HepG2 (cell line): ENCODE measurements around the gene DGKD. TPM values are rescaled to one million over a fixed set of nuclear protein-coding genes. Genes with fewer than 3 reads are reported as not detected.

Source experiments
- BATF2 ChIP-seq: sonication (generic); formaldehyde crosslinking; IDR thresholded peaks from 2 replicates; pipeline ENCODE4 v1.8.0; 2022; ENCODE audit warnings: mild to moderate bottlenecking, missing genetic modification reagents, moderate library complexity
- CAMTA2 ChIP-seq: sonication (generic); formaldehyde crosslinking; IDR thresholded peaks from 2 replicates; pipeline ENCODE4 v1.4.0; 2020; ENCODE audit warnings: mild to moderate bottlenecking, missing genetic modification reagents, borderline replicate concordance
- CREM ChIP-seq, 2 experiments: sonication (generic) in 1 of 2; formaldehyde crosslinking in 1 of 2; IDR thresholded peaks; 2 replicates each; pipeline versions ENCODE4 v1.4.0 to v1.6.1; 2016 to 2020; ENCODE audit warnings: antibody characterized with exemption in 1 of 2, mild to moderate bottlenecking in 1 of 2, missing genetic modification reagents in 1 of 2
- CSRNP2 ChIP-seq: sonication (generic); formaldehyde crosslinking; conservative IDR thresholded peaks from 2 replicates; pipeline ENCODE4 v1.8.0; 2022; ENCODE audit warnings: low read depth, missing genetic modification reagents
- FOXP1 ChIP-seq, 2 experiments: fragments of 450-650 bp in 1 of 2; IDR thresholded peaks; 2 replicates each; pipeline ENCODE4 v1.6.1; 2017 to 2018; ENCODE audit warnings: antibody characterized with exemption in 1 of 2
- GMEB1 ChIP-seq: sonication (generic); formaldehyde crosslinking; IDR thresholded peaks from 2 replicates; pipeline ENCODE4 v1.5.1; 2020; ENCODE audit warnings: missing genetic modification reagents, mild to moderate bottlenecking, borderline replicate concordance
- KDM4B ChIP-seq: sonication (generic); formaldehyde crosslinking; IDR thresholded peaks from 2 replicates; pipeline ENCODE4 v1.4.0; 2020; ENCODE audit warnings: missing genetic modification reagents
- MAX ChIP-seq: IDR thresholded peaks from 2 replicates; pipeline ENCODE4 v1.6.1; 2012; ENCODE audit warnings: inconsistent platforms
- MXD1 ChIP-seq: sonication (generic); formaldehyde crosslinking; IDR thresholded peaks from 2 replicates; pipeline ENCODE4 v1.4.0; 2020; ENCODE audit warnings: mild to moderate bottlenecking, missing genetic modification reagents
- NFE2 ChIP-seq: sonication (generic); formaldehyde crosslinking; IDR thresholded peaks from 2 replicates; pipeline ENCODE4 v1.4.0; 2020; ENCODE audit warnings: missing genetic modification reagents
- NONO ChIP-seq, 2 experiments: fragments of 450-650 bp in 1 of 2; sonication (generic) in 1 of 2; formaldehyde crosslinking in 1 of 2; IDR thresholded peaks in 1 of 2; conservative IDR thresholded peaks in 1 of 2; 2 replicates each; pipeline versions ENCODE4 v1.6.1 to v1.8.0; 2017 to 2022; ENCODE audit warnings: mild to moderate bottlenecking in 1 of 2, missing genetic modification reagents in 1 of 2, moderate library complexity in 1 of 2
- PAF1 ChIP-seq: IDR thresholded peaks from 2 replicates; pipeline ENCODE4 v1.6.1; 2016; ENCODE audit warnings: missing genetic modification reagents, missing compliant biosample characterization
- PPARG ChIP-seq: conservative IDR thresholded peaks from 2 replicates; pipeline ENCODE4 v1.6.1; 2016; ENCODE audit warnings: missing biosample characterization, missing genetic modification reagents
- SMAD1 ChIP-seq: sonication (generic); formaldehyde crosslinking; IDR thresholded peaks from 2 replicates; pipeline ENCODE4 v1.4.0; 2020; ENCODE audit warnings: missing genetic modification reagents, low read depth, mild to moderate bottlenecking, borderline replicate concordance
- STAG1 ChIP-seq: sonication (generic); formaldehyde crosslinking; IDR thresholded peaks from 2 replicates; pipeline ENCODE4 v1.4.0; 2020; ENCODE audit warnings: missing genetic modification reagents
- TOE1 ChIP-seq: sonication (generic); formaldehyde crosslinking; IDR thresholded peaks from 2 replicates; pipeline ENCODE4 v1.4.0; 2020; ENCODE audit warnings: mild to moderate bottlenecking, missing genetic modification reagents
- XBP1 ChIP-seq: sonication (generic); formaldehyde crosslinking; IDR thresholded peaks from 2 replicates; pipeline ENCODE4 v1.5.0; 2020; ENCODE audit warnings: missing genetic modification reagents
- XRCC5 ChIP-seq: fragments of 200-400 bp; formaldehyde crosslinking; optimal IDR thresholded peaks from 2 replicates; pipeline ENCODE3; 2017; ENCODE audit warnings: mild to moderate bottlenecking, low read length
- ZKSCAN8 ChIP-seq: IDR thresholded peaks from 2 replicates; pipeline ENCODE4 v1.6.1; 2016; ENCODE audit warnings: borderline replicate concordance, missing genetic modification reagents, missing compliant biosample characterization
- ZNF276 ChIP-seq: sonication (generic); formaldehyde crosslinking; IDR thresholded peaks from 2 replicates; pipeline ENCODE4 v1.4.0; 2020; ENCODE audit warnings: mild to moderate bottlenecking, low read depth, missing genetic modification reagents
- ZNF30 ChIP-seq: sonication (generic); formaldehyde crosslinking; IDR thresholded peaks from 2 replicates; pipeline ENCODE4 v1.5.0; 2020; ENCODE audit warnings: mild to moderate bottlenecking, missing genetic modification reagents
- ZNF570 ChIP-seq: sonication (generic); formaldehyde crosslinking; IDR thresholded peaks from 2 replicates; pipeline ENCODE4 v1.4.0; 2020; ENCODE audit warnings: mild to moderate bottlenecking, missing genetic modification reagents, borderline replicate concordance
- ZNF83 ChIP-seq: sonication (generic); formaldehyde crosslinking; IDR thresholded peaks from 2 replicates; pipeline ENCODE4 v1.4.0; 2020; ENCODE audit warnings: missing genetic modification reagents, mild to moderate bottlenecking, borderline replicate concordance
- polyA plus RNA-seq, 8 experiments: library from polyadenylated mRNA; depleted of rRNA in 3 of 8; stranded (reverse) in 7 of 8; unstranded in 1 of 8; fragments of >200 nt; fragmentation: Illumina TruSeq in 4 of 8; extraction: Trizol in 4 of 8; gene quantifications; 2 replicates each; pipeline versions ENCODE4 v1.2.1 to v1.2.3, GENCODE V29; 2011 to 2016; ENCODE audit warnings: low read depth in 4 of 8, missing spikeins in 1 of 8, mixed read lengths in 1 of 8; ENCODE audit not compliant: insufficient read depth in 1 of 8
- total RNA-seq, 5 experiments: library from RNA; depleted of rRNA; stranded (reverse); fragments of >200 nt; fragmentation: Illumina TruSeq; extraction: Trizol; gene quantifications; 2 replicates each; pipeline ENCODE4 v1.2.3, GENCODE V29; 2016; ENCODE audit warnings: low read depth in 1 of 5

DGKD gene
- total and polyA plus RNA-seq, 2 of the 13 experiments (the other 11 are each of a cell fraction or from before 2014, with no cell fraction given): 24.5 to 33.2 TPM

- TF ChIP-seq BATF2 (CRISPR knock-in tag) (no peak), XRCC5 (no peak), FOXP1 (IDR thresholded peaks at IDR 0.05) (no peak), FOXP1 (CRISPR knock-in tag; IDR thresholded peaks at IDR 0.05) (no peak), PAF1 (CRISPR knock-in tag) (no peak), ZNF30 (CRISPR knock-in tag) (no peak), KDM4B (CRISPR knock-in tag) (no peak), TOE1 (no peak), NFE2 (no peak), ZNF276 (CRISPR knock-in tag) (no peak), ZKSCAN8 (CRISPR knock-in tag) (no peak), ZNF570 (CRISPR knock-in tag) (no peak), CREM (IDR thresholded peaks at IDR 0.05) (0 out of 2 replicates have a peak, but pooled peaks have one; percentile 53), CREM (CRISPR knock-in tag; IDR thresholded peaks at IDR 0.05) (no peak), CSRNP2 (CRISPR knock-in tag) (no peak), GMEB1 (CRISPR knock-in tag) (no peak), MXD1 (CRISPR knock-in tag) (no peak; the same call in none of the 2 replicates), PPARG (CRISPR knock-in tag) (no peak), STAG1 (CRISPR knock-in tag) (peak; percentile 25; the same call in 1 of the 2 replicates), NONO (IDR thresholded peaks at IDR 0.05) (no peak), NONO (CRISPR knock-in tag; conservative IDR thresholded peaks at IDR 0.05) (no peak), XBP1 (no peak), MAX (peak; percentile 62), CAMTA2 (CRISPR knock-in tag) (no peak), ZNF83 (CRISPR knock-in tag) (no peak), SMAD1 (no peak)
Measured at GRCh38 chr2:233353769-233354499, at the start of gene DGKD (continued).
